ENCODE data around the gene CNTNAP2. TPM values are rescaled to one million over a fixed set of nuclear protein-coding genes. Genes with fewer than 3 reads are reported as not detected.

Gene CNTNAP2
- total and polyA plus RNA-seq, 12 donors = 0.07 to 0.77 (median 0.24) TPM

DNA sequence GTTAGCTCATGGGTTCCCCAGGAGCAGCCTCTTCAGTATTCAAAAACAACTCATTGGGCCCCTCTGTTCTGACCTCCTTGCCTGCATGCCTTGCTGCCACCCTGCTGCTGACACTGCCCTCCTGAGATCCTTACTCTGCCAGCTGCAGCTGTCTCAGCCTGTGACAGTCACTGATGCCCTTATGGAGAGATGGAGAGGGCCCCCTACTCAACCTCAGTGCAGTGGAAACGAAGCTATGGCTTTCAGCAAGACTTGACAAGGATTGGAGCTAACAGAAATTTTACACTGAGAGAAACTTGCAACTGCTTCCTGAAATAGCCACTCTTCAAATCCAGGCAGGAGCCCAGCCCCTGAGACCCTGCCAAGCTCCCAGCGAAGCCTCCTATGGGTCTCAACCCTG is 1795.7 kb downstream of the CNTNAP2 start:
- no peaks in the 10 kb centered on the region for H3K27me3 ChIP-seq
- TF ChIP-seq, protein P1, sequence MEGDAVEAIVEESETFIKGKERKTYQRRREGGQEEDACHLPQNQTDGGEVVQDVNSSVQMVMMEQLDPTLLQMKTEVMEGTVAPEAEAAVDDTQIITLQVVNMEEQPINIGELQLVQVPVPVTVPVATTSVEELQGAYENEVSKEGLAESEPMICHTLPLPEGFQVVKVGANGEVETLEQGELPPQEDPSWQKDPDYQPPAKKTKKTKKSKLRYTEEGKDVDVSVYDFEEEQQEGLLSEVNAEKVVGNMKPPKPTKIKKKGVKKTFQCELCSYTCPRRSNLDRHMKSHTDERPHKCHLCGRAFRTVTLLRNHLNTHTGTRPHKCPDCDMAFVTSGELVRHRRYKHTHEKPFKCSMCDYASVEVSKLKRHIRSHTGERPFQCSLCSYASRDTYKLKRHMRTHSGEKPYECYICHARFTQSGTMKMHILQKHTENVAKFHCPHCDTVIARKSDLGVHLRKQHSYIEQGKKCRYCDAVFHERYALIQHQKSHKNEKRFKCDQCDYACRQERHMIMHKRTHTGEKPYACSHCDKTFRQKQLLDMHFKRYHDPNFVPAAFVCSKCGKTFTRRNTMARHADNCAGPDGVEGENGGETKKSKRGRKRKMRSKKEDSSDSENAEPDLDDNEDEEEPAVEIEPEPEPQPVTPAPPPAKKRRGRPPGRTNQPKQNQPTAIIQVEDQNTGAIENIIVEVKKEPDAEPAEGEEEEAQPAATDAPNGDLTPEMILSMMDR (IDR thresholded peaks at IDR 0.05) = no peak
- H3K9me3 ChIP-seq = no peaks in the 10 kb centered on the region
- H3K4me1 ChIP-seq = peaks cover 0 to 20% (median 0%) of the 10 kb centered on the region in 9 donors
- ATAC-seq (no peak), DNase-seq (no peak)
- H3K27ac ChIP-seq = no peak overlapping the region
- H3K4me3 ChIP-seq = no peak overlapping the region
- WGBS, 2 donors = 32 to 37% methylated on average over 2 of the region's 2 CpGs
- intact Hi-C loops (cut with DNase I) = no loop called here
- H3K36me3 ChIP-seq = no peaks in the 10 kb centered on the region

DNA sequence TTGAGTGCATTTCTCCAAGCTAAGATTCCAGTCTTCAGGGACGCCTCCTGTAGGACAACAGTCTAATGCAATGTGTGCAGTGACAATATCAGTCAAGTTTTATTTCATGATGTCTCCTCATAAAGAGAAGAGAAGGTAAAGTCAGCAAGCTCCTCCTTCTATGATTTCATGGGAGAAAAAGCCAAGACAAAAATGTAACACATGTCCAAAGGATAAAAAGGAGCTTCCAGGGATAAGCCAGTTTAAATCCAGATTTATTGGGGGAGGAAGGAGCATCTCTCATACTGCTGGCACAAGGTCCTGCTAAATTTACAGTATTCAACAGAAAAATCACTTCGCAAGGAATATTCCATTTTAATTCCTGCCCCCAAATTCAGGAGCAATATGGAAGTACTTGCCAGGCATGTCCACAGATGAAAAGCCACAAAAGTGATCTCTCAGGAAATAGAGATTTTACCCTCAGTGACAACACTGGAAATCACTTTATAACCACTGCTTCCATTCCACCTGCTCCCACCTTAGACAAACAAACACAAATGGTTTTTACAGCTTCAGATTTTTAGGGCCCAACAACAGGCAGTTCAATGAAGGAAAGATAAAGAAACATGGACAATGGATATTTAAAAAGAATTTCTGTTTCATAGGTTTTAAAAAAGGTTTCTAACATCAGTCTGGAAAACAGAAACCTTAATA is 1796.5 kb downstream of the CNTNAP2 start:
- TF ChIP-seq, protein P1 (IDR thresholded peaks at IDR 0.05) = no peak
- ATAC-seq (no peak), DNase-seq (no peak)
- H3K9me3 ChIP-seq = no peaks in the 10 kb centered on the region
- H3K4me1 ChIP-seq = peaks cover 0 to 20% (median 0%) of the 10 kb centered on the region in 9 donors
- intact Hi-C loops (cut with DNase I) = no loop called here
- WGBS, 2 donors = 65 to 87% methylated on average over 2 of the region's 2 CpGs
- H3K4me3 ChIP-seq = no peak overlapping the region
- H3K27me3 ChIP-seq = no peaks in the 10 kb centered on the region
- H3K27ac ChIP-seq = no peak overlapping the region
- no peaks in the 10 kb centered on the region for H3K36me3 ChIP-seq

DNA sequence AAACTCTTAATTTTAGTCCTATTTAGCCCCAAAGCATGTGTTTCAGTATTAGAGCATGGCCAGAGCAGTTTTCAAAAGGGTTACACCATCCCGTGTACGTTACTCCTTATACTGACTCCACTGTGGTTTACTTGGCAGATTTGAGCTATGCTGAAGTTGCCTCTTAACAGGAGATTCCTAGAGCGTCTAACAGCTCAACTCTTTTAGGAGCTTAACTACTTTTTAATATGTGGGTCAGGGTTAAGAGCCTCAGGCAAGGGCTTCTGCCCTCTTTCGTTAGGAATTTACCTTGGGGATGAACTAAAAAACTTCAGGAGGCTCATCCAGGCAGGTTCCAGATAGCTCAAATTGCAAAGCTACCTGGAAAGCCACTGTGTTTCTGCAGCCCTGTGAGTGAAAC is 1799.2 kb downstream of the CNTNAP2 start:
- no peak for ATAC-seq
- Histone ChIP-seq H3K4me3 (no peak overlapping the region), H3K36me3 (no peaks in the 10 kb centered on the region), H3K27me3 (no peaks in the 10 kb centered on the region), H3K27ac (no peak overlapping the region), H3K4me1 (peaks cover 0 to 15% (median 0%) of the 10 kb centered on the region in 9 donors), H3K9me3 (no peaks in the 10 kb centered on the region)
- no peak for DNase-seq
- intact Hi-C loops (cut with DNase I) = no loop called here
- WGBS, 2 donors = 43 to 49% methylated on average over 4 of the region's 4 CpGs
- TF ChIP-seq, protein P1 (IDR thresholded peaks at IDR 0.05) = no peak

DNA sequence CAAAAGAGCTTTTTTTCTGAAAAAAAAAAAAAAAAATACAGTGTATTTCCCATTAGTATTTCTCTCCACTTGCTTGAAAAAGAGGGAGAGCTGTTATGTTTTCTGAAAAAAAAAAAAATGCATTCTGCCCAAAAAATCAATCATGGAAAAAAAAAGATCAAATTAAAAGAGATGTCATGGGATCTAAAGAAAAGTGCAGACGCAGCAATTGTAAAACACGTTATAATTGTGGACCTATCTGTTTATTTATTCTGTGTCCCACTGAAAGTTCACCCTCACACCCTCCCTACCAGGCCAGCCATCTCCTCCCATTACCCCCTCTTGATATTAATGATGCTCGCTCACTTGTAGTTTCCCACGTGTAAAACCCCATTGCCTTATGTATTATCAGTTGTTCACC is 1800.0 kb downstream of the CNTNAP2 start:
- H3K27me3 ChIP-seq = no peaks in the 10 kb centered on the region
- TF ChIP-seq, protein P1 (IDR thresholded peaks at IDR 0.05) = no peak
- no peak for ATAC-seq
- H3K36me3 ChIP-seq = no peaks in the 10 kb centered on the region
- H3K4me1 ChIP-seq = peaks cover 0 to 8% (median 0%) of the 10 kb centered on the region in 9 donors
- no peak overlapping the region for H3K27ac ChIP-seq
- intact Hi-C loops (cut with DNase I) = no loop called here
- DNase-seq = no peak
- no peaks in the 10 kb centered on the region for H3K9me3 ChIP-seq
- no peak overlapping the region for H3K4me3 ChIP-seq
- 76 to 86% methylated on average over 4 of the region's 4 CpGs for WGBS, 2 donors

Data from heart right ventricle (tissue), 16 donors.